Stimulated activated CD8-positive, alpha-beta memory T cell treated with anti-CD3 and anti-CD28 coated beads, Interleukin-4, amount 100 ng/mL, for 1 hour (primary cell): ENCODE measurements around the gene ITPRIP.

Experiments used
- DNase-seq, 2 donors: peaks; one replicate each; pipeline ENCODE4 v3.0.0-alpha.2; 2020; ENCODE audit warnings: low read depth in 2 of 2, low spot score in 1 of 2

Gene ITPRIP

DNA sequence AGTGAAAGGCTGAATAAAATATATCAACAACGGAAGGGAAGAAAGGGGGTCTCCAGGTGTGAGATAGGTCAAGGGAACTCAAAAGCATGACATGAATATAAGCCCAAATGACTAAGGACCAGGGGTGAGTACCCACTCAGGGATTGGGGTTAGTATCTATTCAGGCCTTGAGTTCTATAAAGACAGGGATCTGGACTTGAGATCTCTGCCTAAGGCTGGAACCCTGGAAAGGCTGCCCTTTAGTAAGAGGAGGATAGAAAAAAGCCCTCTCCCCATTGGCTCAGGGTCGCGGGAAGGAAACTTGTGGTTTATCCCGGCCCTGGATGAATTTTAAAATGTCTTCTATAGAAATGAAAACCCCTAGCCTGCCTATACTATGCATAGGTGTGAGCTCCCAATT, 2.4 kb upstream of the ITPRIP start:
- no peak for DNase-seq

DNA sequence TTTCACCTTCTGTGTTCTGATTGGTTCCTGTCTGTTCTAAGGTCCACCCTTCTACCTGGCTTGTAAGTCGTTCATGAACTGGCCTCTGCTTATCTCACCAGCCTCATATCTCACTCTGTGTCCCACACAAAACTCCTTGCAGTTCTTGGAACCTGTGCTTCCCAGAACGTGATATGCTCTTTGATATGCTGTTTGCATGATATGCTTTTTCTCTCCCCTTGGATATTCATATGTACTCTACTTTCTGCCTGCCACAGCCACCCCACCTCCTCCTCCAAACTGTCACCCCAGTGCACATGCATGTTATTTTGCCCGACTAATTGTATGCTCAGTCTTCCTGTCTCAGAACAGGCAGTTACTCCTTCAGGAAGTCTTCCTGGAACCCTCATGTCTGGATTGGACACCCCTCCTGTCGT, 1.9 kb upstream of the ITPRIP start:
- DNase-seq = no peak

DNA sequence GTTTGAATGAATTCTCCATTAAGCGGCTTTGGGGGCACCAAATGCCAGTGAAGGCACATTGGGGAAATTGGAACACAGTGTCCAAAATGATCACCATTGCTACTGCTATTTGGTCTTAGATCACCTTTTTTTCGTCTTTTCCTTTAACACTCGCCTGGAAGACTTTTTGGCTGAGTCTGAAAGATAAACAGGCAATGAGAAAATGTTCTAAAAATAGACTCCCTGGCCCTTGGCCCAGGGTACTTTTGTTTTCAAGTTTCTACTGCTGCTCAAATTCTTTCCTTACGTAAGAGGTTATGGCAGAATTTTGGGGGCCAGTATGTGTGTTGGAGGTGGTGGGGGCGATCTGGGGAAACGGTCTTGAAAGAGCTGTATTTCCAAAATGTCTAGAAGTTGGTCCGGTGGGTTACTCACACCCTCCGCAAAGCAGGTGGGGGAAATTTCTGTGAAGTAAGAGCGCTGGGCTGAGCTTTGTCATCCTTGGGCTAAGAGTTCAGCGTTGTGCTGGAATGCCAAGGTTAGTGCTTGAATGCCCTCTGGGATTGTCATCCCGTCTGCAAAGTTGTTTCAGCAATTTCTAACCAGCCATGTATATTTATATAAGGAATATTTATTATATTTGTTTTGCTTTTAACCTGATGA, 1.3 kb upstream of the ITPRIP start:
- DNase-seq = no peak

DNA sequence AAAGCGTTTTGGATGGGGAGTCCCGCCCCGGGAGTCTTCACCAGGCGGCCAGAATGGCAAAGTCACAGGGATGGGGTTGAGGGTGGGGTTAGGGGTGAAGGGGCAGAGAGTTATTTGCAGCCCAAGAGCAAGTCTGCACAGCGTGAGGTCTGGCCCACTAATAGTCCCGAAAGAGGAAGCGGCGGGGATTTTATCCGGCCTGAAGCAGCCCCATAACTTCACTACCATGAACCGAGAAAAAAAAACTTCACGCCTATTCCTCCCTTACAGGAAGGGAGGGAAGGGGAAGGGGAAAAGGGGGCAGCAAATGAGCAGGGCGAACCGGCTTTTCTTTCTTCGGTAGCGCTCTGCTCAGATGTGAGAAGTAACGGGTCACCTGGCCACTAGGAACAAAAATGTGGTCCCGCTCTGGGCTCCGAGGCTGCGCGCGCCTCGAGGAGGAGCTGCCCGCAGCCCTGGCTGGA, 712 bp downstream of the ITPRIP start:
- no peak for DNase-seq

DNA sequence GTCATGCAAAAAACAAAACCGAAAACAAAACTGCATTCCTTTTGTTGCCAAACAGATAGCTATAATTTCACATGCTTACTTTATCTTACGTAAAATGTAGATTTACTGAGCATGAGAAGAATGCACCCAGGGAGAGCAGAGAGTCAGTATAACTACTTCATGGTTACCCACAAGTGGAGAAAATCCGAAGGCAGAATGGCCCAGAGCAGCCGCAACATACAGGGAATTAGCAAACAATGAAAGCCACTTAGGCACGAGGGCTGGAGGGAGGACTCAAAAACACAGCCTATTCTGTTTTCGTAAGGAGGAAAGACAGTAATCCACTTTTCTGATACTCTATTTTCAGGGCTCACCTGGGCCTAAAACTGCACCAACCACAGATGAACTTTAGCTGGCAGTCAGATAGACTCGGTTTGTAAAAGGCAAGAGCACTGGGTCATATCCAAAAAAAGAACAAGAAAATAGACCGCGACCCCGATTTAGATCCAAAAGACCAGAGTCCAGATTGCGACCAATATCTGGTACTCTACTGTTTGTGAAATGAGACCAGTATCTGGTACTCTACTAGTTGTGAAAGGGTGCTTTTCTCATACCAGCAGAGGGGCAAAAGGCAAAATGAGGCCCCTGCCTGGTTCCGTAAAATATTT, 1.3 kb downstream of the ITPRIP start:
- no peak for DNase-seq

DNA sequence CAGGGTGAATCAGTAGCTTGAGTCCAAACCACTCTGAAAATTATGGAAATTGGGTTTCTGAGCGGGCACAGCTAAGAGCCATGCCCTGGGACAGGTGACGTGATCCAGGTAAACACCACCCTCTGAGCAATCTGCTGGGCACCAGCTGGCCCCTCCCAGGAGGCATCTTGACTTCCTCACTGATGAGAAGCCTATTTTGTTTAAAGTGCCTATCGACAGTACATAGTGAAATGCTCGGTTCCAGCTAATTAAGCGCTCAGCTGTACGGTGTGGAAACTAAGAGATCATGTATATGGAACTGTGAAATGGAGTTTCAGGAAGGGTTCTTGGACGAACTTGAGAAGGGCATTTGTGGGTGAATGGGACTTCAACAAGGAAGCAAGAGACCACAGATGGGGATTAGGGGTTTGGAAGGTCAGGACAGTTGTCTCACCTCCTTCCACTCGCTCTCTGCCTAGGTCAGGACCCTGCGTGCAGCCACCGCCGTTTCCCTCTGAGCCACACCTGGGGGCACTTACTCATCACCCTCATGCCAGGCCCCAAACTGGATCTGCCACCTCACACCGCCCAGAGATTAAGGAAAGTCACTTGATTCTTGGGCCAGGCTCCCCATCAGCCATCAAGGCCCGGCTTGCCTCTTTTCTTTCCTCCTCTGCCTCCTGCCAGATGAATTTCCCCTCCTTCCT, 3.2 kb downstream of the ITPRIP start:
- DNase-seq = no peak

DNA sequence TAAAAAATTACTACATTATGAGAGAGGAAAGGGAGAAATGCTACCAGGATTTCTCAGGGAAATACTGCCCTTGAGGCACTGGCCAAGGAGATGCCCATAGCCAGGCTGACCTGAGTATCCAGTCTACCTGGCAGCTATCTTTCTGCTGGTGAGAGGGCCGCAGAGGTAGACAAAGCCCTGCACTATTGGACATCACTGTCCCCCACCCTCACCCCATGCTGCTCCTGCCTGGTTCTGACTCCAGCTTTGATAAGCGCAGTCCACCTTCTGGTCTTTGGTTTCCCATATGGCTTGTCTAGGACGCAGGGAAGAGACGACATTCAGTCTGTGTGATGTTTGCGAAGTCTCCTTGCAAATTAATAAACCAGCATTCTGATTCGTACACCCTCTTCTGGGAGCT, 3.7 kb downstream of the ITPRIP start:
- DNase-seq = no peak

DNA sequence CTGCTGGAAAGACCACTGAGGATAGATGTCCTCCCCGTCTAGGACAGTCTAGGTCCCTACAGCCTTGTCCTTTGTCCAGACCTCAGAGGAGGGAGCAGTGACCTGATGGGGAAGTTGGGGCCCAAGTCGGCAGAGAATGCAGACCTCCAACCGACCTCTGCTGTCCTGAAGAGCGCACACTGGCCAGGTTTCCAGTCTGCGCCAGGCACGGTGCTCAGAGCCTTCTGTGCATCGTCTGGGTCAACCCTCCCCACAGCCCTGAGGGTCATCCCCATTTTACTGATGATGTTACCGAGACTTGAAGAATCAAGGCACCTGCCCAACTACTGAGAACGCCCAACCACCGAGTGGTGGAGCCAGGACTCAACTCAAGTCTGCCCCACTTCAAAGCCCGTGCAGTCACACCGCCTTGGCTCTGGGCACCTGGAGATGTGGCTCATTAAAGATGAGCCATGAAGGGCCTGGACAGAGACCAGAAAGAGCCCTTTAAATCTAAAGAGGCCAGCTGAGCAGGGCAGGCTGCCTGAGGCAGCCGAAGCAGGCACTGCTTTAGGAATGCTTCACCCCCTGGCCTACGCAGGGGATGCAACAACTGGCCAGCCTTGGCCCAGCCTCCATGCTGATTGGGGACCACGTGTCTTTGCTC, 4.4 kb downstream of the ITPRIP start:
- DNase-seq = no peak

DNA sequence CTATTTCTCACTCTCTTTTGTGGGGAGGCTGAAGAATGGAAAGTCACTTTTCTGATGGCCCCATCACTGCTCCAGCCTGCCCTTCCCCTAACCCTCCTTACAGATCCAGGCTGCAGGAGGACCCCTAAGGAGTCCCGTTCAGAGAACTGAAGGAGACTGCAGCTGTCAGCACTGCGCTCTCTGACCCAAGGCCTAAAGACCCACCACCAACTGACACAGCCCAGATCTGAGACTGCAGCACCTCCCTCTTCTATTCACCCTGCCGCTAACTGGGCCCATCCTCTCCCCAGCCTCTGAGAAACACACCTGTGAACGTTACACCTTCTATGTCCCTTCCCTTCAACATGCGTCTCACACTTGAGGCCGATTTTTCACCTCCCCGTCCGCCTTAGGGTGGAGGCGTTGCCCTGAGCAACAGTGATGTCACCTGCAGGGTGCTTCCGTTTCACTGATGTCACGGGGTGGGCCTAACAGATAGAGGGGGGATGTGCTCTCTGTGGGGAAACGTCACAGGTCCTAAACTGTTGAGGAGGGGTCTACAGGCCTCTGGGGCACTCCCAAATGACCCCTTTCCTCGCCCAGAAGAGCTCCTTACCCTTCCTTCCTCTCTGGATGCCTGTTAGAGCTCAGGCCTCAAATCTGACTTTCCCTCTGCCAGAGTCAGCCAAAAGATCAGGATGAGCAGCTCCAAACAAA, 5.1 kb downstream of the ITPRIP start:
- peak; percentile 51 to 52 for DNase-seq

DNA sequence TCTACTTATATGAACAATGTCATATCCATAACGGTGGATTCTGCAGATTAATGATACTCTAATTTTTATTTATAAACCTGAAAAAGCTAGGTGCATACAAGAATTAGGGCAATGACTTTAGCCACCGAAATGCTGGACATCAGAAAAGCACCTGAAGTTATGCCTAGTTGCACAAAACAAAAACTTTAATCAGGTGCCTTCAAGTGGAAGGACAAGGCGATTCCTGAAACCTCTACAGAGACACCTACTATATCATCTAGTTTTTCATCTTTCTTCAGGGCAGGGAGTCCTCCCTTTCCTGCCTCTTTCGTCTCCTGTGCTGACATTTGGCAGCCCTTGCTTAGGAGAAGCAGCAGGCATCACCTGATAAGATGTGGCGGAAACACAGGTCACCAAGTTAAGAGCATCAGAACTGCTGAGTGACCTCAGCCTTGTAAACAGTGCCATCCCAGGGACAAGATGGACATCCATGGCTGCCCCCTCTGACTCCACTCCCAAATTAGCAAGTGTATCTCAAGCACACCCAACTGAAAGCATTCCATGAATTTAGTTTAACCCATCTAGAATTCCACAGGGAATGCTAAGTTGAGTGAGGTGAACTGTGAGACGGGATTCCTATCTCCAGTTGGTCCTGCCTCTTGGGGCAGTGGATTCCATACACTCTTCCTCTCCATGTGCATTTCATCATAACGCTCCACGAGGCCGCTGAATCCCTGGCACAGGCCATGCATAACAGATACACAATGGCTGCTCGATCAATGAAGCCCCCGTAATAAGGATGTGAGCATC, 5.8 kb downstream of the ITPRIP start:
- no peak for DNase-seq

DNA sequence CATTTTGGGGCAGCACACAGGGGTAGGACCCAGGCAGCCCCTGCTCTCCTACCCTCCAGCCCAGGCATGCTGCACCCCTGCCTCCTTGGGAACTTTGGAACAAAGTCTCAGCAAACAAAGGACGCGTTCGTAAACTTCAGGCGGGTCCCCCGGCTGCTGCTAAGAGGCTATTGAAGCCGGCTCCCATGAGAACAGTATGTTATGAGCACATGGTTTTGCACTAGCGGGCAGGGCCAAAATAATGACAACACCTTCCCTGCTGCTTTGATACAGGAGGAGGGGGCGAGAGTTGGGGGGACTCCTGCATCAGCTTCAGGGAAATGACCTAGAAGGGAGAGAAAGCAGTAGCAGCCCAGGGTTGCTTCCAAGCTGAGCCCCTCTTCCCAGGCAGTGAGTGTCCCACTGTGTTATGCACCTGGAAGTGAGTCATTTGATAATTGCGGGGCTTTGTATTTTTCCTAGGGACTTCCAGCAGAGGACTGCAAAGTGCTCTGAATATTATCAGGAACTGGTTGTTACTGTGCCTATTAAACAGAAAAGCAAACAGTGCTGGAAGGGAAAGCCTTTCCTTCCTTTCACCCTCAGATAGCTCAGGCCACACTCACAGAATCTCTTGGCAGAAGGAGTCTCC, 6.9 kb downstream of the ITPRIP start:
- DNase-seq = no peak

DNA sequence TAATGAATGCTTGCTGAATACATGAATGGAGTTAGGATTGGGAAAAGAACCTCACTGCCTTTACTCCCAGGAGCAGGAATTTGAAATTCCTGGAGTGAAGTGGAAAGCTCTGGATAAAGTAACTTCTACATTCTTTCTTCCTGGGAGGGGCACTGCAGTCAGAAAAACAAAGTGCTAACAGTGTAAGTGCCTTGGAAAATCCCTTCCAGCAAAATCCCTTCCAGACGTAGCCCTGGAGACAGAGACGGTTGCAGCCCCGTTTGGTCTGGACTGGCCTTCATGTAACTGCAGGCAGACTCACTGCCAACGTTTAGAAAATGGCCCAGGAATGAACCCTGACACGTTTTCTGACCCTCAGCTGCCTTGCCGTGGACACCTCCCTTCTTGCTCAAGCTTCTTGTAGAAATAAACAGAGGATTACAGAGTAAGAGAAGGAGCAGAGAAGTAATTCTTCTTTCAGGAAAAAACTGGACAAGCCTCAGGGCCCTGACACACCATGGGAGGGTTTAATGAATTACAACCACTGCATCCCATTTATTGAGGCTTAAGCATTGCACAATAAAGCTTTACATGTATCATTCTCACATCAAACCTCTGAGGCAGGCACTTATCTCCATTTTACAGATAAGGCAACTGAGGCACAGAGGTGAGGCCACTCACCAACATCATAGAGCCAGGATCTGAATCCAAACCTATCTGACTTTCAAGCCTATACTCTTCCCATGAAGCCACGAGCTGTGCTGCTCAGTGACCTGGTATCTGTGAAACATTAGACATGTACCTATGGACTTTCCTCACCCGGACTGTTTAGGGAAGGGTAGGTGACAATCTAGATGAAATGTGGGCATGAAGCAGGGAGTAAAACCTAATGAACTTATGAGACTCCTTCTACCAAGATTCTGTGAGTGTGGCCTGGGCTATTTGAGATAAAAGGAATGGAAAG, 7.8 kb downstream of the ITPRIP start:
- DNase-seq = no peak

DNA sequence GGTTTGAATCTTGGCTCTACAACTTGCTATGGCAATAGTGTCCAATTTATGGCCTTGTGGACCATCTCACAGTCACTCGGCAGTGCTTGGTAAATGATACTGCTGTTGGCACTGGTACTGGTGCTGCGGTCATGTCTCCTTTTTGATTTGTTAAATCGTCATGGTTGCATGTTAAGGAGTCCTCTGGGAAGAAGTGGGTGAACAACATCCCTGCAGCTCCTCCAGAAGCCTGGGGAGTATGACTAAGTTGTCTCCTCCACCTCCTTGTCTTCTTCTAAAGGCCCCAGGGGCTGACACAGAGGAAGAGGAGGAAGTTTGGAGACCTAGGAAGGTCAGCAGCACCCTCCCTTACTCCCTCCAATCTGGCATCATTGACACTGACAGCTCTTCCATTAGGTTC, 8.5 kb downstream of the ITPRIP start:
- DNase-seq = no peak

DNA sequence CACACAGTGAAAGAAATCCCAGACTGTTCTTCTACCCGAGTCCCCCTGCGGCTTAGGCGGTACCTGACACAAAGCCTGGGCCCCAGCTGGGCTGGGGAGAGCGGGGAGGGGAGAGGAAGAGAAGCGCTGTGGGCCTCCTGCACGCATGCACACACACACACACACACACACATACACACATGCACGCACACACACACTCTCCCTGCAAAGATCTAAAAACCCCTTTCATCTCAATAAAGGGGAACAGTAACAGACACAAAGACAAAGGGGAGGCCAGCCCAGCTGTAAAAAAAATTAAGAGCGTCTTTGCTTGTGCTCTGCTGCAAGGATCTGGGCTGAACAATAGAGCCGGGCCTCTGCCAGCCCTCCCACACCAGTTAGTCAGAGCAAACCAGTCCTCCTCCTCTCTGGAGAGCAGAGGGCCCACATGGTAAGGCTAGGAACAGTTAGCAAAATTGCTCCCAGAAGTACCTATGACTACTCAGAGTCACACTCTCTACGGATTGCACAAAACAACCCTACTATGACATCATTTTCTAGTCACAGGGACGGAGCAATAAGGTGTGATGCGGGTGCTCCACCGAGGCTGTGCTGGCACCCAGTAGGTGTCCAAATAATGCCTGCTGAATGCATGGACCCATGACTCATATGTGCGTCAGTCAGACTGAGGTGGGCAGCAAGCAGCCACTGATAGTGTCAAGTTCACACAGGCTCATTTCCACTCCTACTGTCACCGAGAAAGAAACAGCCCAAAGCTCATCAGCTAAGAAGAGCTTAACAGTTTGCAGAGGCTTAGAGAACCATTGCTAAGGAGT, 9.2 kb downstream of the ITPRIP start:
- peak; percentile 35 to 45 for DNase-seq

DNA sequence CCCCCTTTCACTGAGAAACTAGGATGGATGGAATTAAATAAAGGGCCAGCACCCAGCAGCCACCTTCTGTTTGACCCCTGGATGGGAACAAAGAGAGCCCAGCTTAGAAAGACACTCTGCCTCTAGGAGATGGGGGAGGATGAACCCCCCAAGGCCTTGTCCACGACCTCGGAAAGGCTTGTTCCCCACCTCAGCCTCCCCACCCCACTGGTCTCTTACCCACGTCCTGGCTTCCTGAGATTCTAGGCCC, 9.7 kb downstream of the ITPRIP start:
- no peak for DNase-seq

DNA sequence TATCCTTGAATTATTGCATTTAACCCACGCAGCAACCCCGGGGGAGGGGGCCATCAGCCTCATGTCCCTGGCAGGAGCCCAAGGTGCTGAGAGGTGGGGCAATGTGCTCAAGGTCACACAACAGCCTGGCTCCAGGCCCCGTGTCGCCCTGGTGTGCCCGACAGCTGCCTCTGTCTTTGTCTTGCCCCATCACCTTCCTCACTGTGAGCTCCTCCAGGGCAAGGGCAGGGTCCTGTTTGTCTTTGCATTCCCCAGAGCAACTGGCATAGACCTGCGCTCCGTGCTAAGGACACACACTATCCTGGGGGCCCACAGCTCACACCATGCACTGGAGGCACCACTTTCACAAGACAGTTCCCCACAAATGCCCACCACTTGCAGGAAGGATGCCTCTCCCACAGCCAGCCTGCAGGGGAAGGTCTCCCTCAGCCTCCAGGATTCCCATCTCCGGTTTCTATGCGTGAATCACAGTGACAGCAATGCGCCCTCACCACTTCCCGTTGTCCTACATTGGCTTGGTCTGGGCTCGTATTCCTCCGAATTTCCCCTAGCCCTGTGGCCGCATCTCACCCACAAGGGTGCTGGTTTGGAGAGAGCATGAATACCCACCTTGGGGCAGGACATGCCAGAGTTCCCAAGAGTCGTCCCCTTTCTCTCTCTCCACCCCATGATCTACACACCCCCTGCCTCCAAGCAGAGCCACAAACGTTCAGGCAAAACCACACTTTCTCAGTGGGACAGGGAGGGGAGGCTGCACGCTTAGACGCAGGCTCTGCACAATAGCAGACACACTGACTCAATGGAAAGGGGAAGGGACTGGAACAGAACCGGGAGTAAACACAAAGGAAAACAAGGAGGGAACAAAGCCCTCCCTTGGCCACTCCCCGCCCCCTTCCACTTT, 10.3 kb downstream of the ITPRIP start:
- no peak for DNase-seq

DNA sequence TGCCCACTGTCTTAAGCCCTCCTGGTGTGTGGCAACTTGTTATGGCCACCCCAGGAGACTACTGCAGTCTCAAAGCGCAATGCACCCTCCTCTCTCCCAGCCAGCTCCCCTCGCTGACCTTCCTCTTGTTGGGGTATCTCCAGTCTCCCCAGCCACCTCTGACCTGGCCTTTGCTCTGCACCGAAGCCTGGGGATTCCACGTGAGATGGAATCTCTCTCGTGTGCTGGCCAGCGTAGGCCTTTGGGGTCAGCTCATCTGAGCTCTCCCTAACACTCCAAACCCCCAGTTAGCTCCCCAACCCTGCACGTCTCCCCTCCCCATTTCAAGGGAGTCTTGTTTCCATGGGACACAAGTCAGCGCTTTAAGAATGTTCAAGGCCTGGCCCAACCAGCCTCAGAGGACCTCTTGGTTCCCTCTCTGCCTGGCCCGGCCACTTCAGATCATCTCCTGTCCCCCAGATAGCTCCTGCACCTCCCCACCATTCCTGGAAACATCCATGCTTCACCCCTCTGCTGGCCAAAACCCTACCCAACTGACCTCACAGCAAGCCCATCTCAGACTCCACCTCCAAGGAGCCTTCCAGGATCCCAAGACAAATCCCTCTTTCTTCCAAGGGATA, 11.2 kb downstream of the ITPRIP start:
- no peak for DNase-seq
